Mononuclear cell (primary cell): ENCODE measurements around the gene WDR73. TPM values are rescaled to one million over a fixed set of nuclear protein-coding genes. Genes with fewer than 3 reads are reported as not detected.
"Not testable (repeated sequence)": the region's sequence is repeated elsewhere in the genome, so short reads cannot be mapped to it uniquely, and the experiment has no call there.

ENCODE experiments used
- H3K27me3 ChIP-seq: 2 replicates; pipeline ENCODE4 v1.6.0; 2011; ENCODE audit warnings: low read length, control low read depth; ENCODE audit not compliant: insufficient read depth
- H3K4me1 ChIP-seq: 2 replicates; pipeline ENCODE4 v1.5.1; 2011; ENCODE audit warnings: mild to moderate bottlenecking, low read length, control low read depth; ENCODE audit not compliant: insufficient read depth
- H3K4me3 ChIP-seq: 2 replicates; pipeline ENCODE4 v1.5.1; 2011; ENCODE audit warnings: mild to moderate bottlenecking, low read length, moderate library complexity
- H3K9me3 ChIP-seq: 2 replicates; pipeline ENCODE4 v1.5.1; 2011; ENCODE audit warnings: low read depth, mild to moderate bottlenecking, control low read depth, low read length
- total RNA-seq: library from RNA; depleted of rRNA; stranded (reverse); fragments of >200 nt; gene quantifications from one replicate; pipeline ENCODE4 v1.2.3, GENCODE V29; 2012

WDR73 gene
- 17.8 TPM for total RNA-seq

- Histone ChIP-seq H3K27me3 (no peaks in the 10 kb centered on the region), H3K9me3 (no peaks in the 10 kb centered on the region), H3K4me3 (peak within 1 kb of the TSS; percentile 84), H3K4me1 (peaks cover 33% of the 10 kb centered on the region)
These were observed at the start of gene WDR73 for GRCh38 chr15:84653910-84654688. Gene WDR73 (minus strand): TSS chr15:84654283. CDS start chr15:84654274, 9 bp downstream.

- H3K9me3 ChIP-seq, result no peaks in the 10 kb centered on the region
- peaks cover 21% of the 10 kb centered on the region for H3K4me1 ChIP-seq
- no peak overlapping the region for H3K4me3 ChIP-seq
- no peaks in the 10 kb centered on the region for H3K27me3 ChIP-seq
These were observed 49.7 kb upstream of the WDR73 start for GRCh38 chr15:84703808-84704207.

GRCh38 chr15:84702961-84703482 is 48.9 kb upstream of the WDR73 start:
- no peaks in the 10 kb centered on the region for H3K9me3 ChIP-seq
- H3K4me3 ChIP-seq, result no peak overlapping the region
- no peaks in the 10 kb centered on the region for H3K27me3 ChIP-seq
- H3K4me1 ChIP-seq, result peaks cover 21% of the 10 kb centered on the region

GRCh38 chr15:84699538-84700191 is 45.6 kb upstream of the WDR73 start:
- Histone ChIP-seq H3K9me3 (no peaks in the 10 kb centered on the region), H3K27me3 (no peaks in the 10 kb centered on the region), H3K4me3 (no peak overlapping the region), H3K4me1 (peaks cover 23% of the 10 kb centered on the region)

GRCh38 chr15:84697236-84697990 is 43.3 kb upstream of the WDR73 start:
- H3K9me3 ChIP-seq, result no peaks in the 10 kb centered on the region
- peaks cover 12% of the 10 kb centered on the region for H3K4me1 ChIP-seq
- H3K4me3 ChIP-seq, result no peak overlapping the region
- H3K27me3 ChIP-seq, result no peaks in the 10 kb centered on the region

GRCh38 chr15:84696757-84697156 is 42.7 kb upstream of the WDR73 start:
- H3K4me1 ChIP-seq, result peaks cover 12% of the 10 kb centered on the region
- H3K4me3 ChIP-seq, result no peak overlapping the region

GRCh38 chr15:84690342-84690741 is 36.3 kb upstream of the WDR73 start:
- Histone ChIP-seq H3K27me3 (no peaks in the 10 kb centered on the region), H3K4me3 (no peak overlapping the region), H3K4me1 (peaks cover 3% of the 10 kb centered on the region), H3K9me3 (no peaks in the 10 kb centered on the region)

More at GRCh38 chr15:84696757-84697156, 42.7 kb upstream of the WDR73 start:
- no peaks in the 10 kb centered on the region for H3K27me3 ChIP-seq
- no peaks in the 10 kb centered on the region for H3K9me3 ChIP-seq

- Histone ChIP-seq H3K27me3 (no peaks in the 10 kb centered on the region), H3K4me1 (peaks cover 3% of the 10 kb centered on the region), H3K4me3 (no peak overlapping the region), H3K9me3 (no peaks in the 10 kb centered on the region)
These were observed 35.8 kb upstream of the WDR73 start for GRCh38 chr15:84689858-84690257.

GRCh38 chr15:84686446-84686845 is 32.4 kb upstream of the WDR73 start:
- H3K9me3 ChIP-seq, H3K4me3 ChIP-seq, H3K27me3 ChIP-seq: not testable (repeated sequence)

GRCh38 chr15:84685304-84685703 is 31.2 kb upstream of the WDR73 start:
- Histone ChIP-seq H3K4me1 (peaks cover 3% of the 10 kb centered on the region), H3K9me3 (no peaks in the 10 kb centered on the region), H3K27me3 (no peaks in the 10 kb centered on the region), H3K4me3 (no peak overlapping the region)

More at GRCh38 chr15:84686446-84686845, 32.4 kb upstream of the WDR73 start:
- not testable (repeated sequence) for H3K4me1 ChIP-seq

- Histone ChIP-seq H3K9me3 (no peaks in the 10 kb centered on the region), H3K4me1 (peaks cover 3% of the 10 kb centered on the region), H3K4me3 (no peak overlapping the region), H3K27me3 (no peaks in the 10 kb centered on the region)
These were observed 30.0 kb upstream of the WDR73 start for GRCh38 chr15:84684092-84684491.

- peaks cover 3% of the 10 kb centered on the region for H3K4me1 ChIP-seq
- no peak overlapping the region for H3K4me3 ChIP-seq
- H3K27me3 ChIP-seq, result no peaks in the 10 kb centered on the region
- no peaks in the 10 kb centered on the region for H3K9me3 ChIP-seq
These were observed 27.7 kb upstream of the WDR73 start for GRCh38 chr15:84681831-84682230.

GRCh38 chr15:84671211-84671610 is 17.1 kb upstream of the WDR73 start:
- no peaks in the 10 kb centered on the region for H3K4me1 ChIP-seq
- H3K9me3 ChIP-seq, result no peaks in the 10 kb centered on the region
- H3K27me3 ChIP-seq, result no peaks in the 10 kb centered on the region
- H3K4me3 ChIP-seq, result no peak overlapping the region

- Histone ChIP-seq H3K9me3 (no peaks in the 10 kb centered on the region), H3K4me3 (no peak overlapping the region), H3K4me1 (no peaks in the 10 kb centered on the region), H3K27me3 (no peaks in the 10 kb centered on the region)
These were observed 15.6 kb upstream of the WDR73 start for GRCh38 chr15:84669726-84670125.
